NCI-H526 treated with DMSO at 0.1 percent for 48 hours (cell line): ENCODE data around the gene UBE4A.

Experiments used
- DNase-seq: peaks from one replicate; lab custom pipeline; 2025; lab: John Stamatoyannopoulos, UW

UBE4A gene, protein sequence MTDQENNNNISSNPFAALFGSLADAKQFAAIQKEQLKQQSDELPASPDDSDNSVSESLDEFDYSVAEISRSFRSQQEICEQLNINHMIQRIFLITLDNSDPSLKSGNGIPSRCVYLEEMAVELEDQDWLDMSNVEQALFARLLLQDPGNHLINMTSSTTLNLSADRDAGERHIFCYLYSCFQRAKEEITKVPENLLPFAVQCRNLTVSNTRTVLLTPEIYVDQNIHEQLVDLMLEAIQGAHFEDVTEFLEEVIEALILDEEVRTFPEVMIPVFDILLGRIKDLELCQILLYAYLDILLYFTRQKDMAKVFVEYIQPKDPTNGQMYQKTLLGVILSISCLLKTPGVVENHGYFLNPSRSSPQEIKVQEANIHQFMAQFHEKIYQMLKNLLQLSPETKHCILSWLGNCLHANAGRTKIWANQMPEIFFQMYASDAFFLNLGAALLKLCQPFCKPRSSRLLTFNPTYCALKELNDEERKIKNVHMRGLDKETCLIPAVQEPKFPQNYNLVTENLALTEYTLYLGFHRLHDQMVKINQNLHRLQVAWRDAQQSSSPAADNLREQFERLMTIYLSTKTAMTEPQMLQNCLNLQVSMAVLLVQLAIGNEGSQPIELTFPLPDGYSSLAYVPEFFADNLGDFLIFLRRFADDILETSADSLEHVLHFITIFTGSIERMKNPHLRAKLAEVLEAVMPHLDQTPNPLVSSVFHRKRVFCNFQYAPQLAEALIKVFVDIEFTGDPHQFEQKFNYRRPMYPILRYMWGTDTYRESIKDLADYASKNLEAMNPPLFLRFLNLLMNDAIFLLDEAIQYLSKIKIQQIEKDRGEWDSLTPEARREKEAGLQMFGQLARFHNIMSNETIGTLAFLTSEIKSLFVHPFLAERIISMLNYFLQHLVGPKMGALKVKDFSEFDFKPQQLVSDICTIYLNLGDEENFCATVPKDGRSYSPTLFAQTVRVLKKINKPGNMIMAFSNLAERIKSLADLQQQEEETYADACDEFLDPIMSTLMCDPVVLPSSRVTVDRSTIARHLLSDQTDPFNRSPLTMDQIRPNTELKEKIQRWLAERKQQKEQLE

DNA sequence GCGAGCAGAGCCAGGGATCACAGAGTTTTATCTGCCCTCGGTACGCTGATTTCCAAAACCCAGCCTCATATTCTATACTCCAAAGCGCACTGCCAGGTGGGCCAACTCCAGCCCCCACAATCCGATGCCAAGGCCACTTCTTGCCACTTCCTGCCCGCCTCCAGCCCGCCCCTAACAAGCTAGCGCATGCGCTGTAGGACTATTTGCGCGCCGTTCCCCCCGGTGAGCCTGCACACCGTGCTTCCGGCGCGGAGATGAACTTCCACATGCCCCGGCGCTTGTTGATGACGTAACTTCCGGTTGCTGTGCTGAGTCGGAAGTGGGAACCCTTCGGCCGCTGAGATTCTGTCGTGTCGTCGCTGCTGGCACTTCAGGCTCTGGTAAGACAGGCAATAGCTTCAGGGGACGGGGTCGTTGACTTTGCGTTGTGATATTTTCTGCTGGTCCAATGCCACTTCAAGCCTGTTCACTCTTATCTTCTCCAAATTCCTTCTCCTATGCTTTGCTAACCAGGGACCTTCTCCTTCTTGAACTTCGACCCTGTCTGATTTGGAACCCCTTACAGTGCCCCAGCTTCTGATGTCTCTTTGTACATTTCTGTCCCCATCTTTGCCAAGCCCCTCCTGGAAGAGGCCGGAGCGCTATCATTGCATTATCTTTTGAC, at the start of gene UBE4A:
UBE4A (plus strand) TSS at position 306 of the 664 bp plus-strand sequence. CDS start 5,481 bp downstream, outside the sequence.
- DNase-seq = peak; percentile 98

DNA sequence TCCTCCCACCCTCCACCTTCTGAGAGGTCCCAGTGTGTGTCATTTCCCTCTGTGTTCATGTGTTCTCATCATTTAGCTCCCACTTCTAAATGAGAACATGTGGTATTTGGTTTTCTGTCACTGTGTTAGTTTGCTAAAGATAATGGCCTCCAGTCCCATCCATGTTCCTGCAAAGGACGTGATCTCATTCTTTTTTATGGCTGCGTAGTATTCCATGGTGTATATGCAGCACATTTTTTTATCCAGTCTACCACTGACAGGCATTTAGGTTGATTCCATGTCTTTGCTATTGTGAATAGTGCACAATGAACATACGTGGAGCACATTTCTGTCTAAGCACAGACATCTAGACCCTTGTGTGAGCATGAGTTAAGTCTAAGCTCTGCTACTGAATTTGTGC, 49.1 kb upstream of the UBE4A start:
- no peak for DNase-seq

DNA sequence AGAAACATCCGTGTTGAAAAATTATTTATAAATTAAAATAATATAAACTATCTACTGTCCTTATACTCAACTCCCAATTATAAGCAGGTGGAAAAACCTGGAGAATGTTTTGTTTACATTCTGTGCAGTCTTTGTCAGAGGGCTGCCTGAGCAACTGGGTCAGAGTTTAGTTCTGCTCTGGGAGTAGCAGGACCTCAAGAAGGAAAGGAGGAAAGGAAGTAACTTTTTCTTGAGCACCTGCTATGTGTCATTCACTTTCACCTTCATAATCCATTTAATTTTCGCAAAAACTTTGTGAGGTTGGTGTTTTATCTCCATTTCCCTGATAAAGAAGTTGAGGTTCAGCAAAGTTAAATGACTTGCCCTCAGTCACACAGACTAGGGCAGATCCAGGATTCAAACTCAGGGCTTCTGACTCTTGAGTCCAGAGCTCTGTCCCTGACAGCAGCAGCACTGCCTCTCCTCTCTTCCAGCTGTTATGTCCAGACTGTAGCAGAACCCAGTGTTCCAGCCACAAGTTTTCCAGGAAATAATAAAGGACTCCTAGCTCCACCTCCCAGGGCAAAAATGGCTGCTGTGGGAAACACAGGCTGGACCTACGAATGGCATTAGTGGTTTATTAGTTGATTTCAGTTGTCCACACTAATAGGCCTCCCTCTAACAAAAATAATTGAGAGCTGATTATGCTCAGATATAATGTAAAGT, 48.5 kb upstream of the UBE4A start:
- DNase-seq = no peak

DNA sequence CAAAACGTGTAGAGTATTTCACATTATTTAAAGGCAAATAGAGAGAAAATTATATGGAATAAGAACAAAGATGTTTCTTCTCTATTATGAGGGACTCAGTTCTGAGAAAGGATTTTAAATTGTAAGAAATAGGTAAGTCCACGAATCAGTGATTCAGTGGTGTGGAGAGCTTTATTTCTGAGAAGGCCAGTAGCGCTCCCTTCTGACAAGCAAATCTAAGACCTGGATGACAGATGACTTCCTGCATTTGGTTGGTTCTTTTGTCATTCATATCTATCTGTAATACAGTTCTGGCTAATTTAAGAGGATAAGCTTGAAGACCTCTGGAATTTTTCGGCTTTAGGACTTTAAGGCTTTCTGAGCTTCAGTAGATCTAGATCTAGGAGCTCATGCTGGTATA, 47.9 kb upstream of the UBE4A start:
- no peak for DNase-seq

DNA sequence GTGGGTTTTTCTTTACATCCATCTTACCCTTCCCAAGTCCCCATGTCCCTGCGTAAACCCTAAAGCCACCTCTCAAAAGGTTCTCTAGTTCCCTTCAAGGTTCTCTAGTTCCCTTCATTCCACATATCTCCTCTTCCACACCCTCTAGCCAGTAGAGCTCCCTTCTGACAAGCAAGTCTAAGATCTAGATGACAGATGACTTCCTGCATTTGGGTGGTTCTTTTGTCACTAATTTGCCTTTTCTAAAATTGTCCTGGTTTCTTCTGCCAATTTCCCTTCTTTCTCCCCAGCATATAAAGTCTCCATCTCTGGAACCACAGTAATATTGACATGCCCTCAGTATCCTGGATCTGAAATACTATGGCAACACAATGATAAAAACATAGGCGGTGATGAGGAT, 47.1 kb upstream of the UBE4A start:
- DNase-seq = no peak

DNA sequence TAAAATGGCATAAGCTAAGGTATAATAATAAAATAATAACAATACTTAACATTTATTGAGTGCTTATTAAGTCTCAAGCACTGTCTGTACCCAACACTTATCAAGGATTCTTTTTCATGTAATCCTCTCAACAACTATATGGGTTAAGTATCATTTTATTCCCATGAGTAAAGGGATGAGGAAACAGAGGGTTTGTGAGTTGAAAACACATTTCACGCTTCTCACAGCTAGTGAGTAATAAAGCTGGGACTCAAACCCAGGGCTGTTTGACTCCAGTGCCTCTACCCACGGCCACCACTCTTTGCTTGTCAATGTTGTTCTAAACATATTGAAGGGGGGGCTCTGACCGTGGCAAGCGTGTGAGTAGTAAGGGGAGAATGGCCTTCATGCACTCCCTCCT, 46.2 kb upstream of the UBE4A start:
- no peak for DNase-seq

DNA sequence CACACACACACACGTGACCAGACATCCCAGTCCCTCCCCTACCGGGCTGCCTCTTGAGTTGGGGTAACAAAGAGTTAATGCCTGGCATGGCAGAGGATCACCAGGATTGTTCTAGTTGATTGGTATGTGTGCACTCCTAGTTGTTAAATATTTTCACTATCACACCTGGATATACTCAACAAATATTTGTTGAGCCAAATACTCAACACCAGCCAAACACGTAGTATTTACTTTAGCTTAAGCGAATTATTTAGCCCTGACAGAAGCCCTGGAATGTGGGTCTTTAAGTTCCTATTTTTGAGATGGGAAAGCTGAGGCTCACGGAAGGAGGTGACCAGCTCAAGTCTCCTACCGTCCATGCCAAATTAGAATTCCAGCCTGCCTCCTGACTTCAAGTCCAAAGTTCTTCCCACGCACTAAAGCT, 44.4 kb upstream of the UBE4A start:
- DNase-seq = peak; percentile 61

DNA sequence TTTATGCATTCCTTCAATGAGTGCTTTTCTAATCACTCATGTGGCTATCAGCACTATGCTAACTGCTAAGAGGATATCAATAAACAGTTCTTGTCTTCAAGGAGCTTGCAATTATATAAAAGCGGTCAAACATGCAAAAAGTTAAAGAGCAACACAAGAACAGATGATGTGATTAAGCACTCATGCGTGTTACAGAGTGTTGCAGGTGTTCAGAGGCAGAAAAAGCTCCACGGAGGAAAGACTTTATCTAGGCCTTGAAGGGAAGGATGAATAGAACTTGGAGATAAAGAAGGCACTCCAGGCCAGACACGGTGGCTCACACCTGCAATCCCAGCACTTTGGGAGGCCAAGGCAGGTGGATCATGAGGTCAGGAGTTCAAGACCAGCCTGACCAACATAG, 41.3 kb upstream of the UBE4A start:
- DNase-seq = no peak

DNA sequence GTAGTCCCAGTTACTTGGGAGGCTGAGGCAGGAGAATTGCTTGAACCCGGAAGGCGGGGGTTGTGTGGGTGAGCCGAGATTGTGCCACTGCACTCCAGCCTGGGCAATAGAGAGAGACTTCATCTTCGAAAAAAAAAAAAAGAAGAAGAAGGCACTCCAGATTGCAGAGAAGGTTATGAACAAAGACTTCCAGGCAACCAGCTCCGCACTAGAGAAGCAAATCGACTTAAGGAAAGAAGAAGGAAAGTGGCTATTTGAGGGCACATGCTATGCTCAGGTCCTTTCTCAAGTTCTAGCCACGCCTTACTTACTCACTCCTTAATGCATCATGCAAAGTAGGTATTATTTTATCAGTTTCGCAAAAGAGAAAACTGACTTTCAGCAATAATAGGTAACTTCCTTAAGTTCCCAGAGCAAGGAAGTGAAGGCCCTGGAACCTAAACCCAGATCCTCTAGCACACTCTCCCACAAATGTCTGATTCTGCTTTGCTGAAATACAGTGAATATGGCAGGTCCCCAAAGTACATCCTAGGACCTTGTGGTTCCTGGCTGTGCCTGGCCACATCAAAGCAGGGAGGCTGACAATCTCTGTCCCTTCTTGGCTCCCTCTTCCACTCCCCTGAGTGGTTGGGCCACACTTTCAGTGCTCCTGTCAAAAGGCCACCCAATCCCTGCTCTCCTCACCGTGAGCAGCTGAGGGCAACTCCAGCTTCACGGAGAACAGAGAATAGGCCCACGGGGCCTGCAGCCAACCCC, 40.6 kb upstream of the UBE4A start:
- no peak for DNase-seq

DNA sequence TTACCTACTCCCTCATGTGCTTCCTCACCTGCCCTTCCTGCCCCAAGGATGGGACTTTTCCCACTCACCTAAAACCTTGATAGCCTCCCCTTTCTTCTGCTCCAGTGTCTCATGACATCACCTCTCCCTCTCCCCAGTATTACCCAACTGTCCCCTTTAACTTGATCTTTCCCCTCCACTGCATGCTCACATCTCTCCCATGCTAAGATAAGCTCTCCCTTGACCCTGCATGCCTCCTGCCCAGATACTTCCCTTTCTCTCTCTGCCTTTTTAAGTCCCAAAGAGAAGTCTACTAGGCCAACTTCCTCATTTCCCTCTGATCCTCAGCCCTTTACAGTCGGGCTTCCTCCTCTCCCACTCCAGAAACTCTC, 40.1 kb upstream of the UBE4A start:
- no peak for DNase-seq

DNA sequence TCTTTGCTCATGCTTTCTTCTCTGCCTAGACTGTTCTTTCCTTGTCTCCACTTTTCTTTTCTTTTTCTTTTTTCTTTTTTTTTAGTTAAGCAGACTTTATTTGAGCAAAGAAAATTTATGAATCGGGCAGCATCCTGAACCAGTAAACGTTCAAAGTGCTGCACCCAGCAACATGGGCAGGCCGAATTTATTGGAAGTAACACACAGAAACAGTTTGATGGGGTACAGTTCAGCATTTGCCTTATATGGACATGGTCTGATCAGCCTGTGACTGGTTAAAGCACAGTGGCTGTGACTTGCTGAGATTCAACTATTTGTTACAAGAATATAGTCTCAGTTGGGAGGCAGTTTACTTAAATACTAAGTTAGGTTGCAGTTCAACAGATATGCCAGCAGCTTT, 38.9 kb upstream of the UBE4A start:
- no peak for DNase-seq

DNA sequence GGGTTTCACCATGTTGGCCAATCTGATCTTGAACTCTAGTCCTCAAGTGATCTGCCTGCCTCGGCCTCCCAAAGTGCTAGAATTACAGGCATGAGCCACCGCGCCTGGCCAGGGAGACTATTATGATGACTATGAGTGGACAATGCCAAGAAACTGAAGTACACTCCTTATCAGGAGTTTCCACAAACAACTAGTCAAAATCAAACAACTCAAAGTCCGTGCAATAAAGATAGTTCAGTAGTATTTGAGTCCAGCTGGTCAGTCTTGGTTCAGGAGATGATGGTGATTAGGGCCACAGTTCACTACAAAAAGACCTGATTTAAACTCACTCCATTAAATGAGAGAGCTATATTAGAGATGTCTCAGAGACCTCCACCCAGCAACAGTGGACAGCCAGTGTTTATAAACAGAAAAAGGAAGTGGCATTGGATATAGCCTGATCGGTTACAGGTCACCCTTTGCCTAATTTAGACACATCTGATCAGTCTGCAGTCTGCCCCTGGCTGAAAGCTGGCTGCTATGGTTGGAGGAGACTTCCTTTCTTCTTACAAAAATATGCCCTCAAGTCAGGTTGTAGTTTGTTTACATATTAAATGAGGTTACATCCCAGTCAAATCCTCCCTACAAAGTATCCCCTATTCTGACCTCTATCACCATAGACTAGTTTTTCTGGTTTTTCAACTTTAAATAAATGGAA, 37.9 kb upstream of the UBE4A start:
- DNase-seq = peak; percentile 52

DNA sequence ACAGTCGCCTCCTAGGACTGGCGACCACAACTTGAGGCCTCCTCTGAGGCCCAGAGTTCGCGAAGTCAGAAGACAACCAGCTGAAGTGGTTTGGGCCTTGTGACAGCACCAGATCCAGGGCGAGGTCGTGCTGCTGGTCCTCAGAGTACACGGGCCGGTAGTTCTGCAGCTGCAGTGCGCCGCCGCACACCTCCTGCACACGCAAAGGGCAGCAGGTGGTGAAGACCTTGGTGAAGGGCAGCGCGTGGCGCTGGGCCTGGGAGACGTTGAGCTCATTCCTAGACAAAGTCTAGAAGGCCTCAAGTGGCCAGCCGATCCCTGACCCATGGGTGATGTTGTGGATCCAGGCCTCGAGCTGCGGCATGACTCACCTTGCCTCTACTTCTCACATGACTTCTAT, 36.7 kb upstream of the UBE4A start:
- no peak for DNase-seq

DNA sequence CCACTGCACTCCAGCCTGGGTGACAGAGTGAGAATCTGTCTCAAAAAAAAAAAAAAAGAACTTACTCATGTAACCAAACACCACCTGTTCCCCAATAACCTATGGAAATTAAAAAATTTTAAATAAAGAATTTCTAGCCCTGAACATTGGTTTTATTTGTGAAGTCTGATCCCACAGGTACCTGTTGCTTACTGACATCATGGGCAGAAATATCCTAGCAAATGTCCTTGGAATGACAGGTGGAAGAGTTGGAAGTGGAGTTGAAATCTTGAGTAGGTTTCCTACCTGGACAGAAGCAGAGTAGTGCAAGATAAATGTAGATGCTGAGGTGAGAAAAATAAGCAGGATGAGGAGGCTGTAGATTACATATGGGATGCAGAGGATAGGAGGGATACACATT, 34.1 kb upstream of the UBE4A start:
- DNase-seq = no peak

DNA sequence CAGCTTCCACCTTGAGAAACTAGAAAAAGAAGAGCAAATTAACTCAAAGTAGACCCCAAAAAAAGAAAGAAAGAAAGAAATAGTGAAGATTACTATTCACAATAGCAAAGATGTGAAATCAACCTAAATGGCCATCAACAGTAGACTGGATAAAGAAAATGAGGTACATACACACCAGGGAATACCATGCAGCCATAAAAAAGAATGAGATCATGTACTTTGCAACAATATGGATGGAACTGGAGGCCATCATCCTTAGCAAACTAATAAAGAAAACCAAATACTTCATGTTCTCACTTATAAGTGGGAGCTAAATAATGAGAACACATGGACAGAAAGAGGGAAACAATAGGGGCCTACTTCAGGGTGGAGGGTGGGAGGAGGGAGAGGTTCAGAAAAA, 30.7 kb upstream of the UBE4A start:
- no peak for DNase-seq

DNA sequence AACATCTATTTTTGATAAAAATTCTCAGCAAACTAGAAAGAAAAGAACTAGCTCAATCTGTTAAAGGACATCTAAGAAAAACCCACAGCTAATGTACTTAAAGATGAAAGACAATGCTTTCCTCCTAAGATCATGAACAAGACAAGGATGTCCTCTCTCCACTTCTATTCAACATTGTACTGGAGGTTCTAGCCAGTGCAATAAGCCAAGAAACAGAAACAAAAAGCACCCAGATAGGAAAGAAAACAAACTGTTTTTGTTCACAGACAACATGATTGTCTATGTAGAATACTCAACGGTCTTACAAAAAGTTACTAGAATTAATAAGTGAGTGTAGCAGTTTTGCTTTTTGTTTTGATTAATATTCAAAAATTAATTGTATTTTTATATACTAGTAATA, 24.7 kb upstream of the UBE4A start:
- DNase-seq = no peak

DNA sequence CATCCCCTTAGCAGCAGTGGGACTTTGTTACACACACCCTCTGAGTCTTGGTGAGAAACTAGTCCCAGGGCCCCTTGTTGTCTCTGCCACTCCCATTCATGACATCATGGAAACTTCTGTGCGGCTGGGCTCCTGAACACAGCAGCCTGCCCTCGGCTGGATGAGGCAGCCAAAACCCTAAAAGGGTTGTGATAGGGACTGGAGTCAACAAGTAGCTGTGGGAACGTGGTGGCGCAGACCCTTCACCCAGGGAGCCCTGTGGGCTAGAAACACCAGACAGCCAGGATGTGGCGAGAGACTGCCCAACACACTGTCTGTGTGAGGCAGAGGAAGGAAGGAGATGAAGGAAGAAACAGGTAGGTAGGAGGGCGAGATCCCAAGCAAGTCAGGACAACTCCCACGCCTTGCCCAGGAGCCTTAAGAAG, 20.8 kb upstream of the UBE4A start:
- no peak for DNase-seq

DNA sequence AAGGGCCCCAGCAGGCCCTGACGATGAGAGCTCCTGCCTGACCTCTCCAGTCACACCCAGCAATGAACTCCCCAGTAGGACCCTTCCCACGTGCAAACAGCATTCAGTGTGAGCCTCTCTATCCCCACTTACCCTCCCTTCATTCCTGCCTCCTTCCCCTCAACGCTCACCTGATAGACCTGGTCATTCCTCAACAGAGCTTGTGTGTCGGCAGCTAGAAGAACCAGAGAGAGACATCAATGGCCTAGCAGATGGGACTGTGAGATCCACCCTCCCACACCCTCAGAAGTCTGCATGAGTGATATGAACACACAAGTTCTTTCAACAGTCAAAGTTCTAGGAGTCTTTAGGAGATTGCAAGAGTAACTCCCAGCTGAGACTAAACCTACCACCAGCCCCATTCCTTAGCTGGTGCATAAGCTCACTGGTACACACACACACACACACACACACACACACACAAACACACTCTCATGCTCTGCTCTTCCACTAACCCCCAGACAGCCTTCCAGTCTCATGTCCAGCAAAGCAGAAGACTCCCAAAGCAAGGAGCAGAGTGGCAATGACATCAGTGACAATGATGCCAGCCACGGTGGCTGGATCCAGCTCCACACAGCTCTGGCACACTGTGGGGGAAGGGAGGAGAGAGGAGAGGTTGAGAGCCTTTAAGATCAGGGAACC, 20.0 kb upstream of the UBE4A start:
- DNase-seq = no peak

DNA sequence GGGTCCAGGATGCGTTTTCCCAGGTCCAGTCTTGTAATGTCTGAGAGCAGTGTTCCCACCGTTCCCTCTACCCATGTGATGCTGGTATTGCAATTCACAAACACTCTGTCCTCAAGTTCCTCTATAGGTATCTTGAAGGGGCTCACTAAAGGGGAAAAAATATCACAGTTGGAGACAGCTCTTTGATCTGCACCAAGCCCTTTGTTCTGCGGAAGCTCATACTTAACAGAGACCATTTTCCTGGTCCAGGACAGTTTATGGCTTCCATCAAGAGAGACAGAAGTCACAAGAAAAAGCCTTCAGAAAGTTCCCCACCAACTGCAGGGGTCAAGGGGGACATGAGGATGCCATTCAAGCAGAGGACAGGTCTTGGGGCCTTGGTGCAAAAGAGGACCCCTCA, 19.0 kb upstream of the UBE4A start:
- no peak for DNase-seq

DNA sequence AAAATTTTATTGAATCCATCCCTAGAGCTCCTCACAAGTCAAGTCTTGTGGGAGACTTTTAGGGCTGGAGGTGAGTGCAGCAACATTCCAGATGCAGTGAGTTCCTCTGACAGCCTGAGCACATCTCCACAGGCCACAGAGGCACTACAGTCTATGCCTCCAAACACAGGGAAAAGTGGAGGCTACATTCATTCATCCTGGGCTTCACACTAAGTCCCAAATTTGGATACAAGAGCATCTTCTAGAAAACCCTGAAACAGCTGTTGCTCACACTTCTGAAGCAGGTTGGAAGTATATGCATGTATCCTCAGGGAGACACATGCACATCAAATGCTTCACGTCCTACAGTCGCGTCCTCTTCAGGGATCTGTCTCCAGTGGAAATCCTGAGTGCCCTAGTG, 18.1 kb upstream of the UBE4A start:
- DNase-seq = no peak
